Adipose tissue (tissue), 3 donors: Measurements from ENCODE around the gene CACNA2D3. TPM values are rescaled to one million over a fixed set of nuclear protein-coding genes. Genes with fewer than 3 reads are reported as not detected.
A peak's percentile ranks its signal among the peaks of the same experiment; 100 is the strongest.

Source experiments
- H3K27ac ChIP-seq: one replicate; pipeline ENCODE4 v1.5.1; 2013; ENCODE audit warnings: low read depth, low read length
- WGBS, 3 donors: extraction: QIAGEN DNeasy Blood & Tissue Kit; methylation state at CpG; one replicate each; pipeline ENCODE4 v1.1.7; 2013; 5-methylcytosine and 5-hydroxymethylcytosine counted together
- polyA plus RNA-seq, 3 donors: library from polyadenylated mRNA; stranded (reverse); fragments of 200-250 nt; gene quantifications; one replicate each; pipeline ENCODE4 v1.2.3, GENCODE V29; 2013
- donor health status: healthy with polysubstance abuse.
- donor health status: Bipolar disorder and iron deficiency.
- donor health status: healthy.

CACNA2D3 gene
- polyA plus RNA-seq, 3 donors: 0.08 to 3.0 (median 0.30) TPM

GRCh38 chr3:54863366-54863765, 741.0 kb downstream of the CACNA2D3 start:
- WGBS, 3 donors: 57 to 68% (median 65%) methylated on average over 8 of the region's 8 CpGs

DNA sequence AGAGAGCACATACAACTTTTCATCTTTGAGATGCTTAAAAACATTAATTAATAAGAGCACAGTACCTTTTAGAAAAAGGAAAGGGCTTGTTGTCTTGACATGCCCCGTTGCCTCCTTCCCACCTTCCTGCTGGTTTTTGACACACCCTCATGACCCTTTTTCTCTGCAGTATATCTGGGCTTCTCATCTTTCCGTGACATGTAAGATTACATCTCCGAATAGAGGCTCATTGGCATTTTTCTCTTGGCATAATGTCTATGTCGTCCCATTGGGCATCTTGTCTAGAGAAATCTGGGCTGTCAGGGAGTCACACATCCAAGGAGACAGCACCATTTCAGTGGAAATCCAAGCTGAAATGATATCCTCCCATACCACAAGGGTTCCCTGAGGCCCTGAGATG, 741.4 kb downstream of the CACNA2D3 start:
- WGBS, 3 donors: 80 to 85% (median 81%) methylated on average over 4 of the region's 4 CpGs
- no peak overlapping the region for H3K27ac ChIP-seq

More at GRCh38 chr3:54863366-54863765, 741.0 kb downstream of the CACNA2D3 start:
- no peak overlapping the region for H3K27ac ChIP-seq

- H3K27ac ChIP-seq: no peak overlapping the region
- 50 to 75% (median 72%) methylated on average over 4 of the region's 4 CpGs for WGBS, 3 donors
Measured at GRCh38 chr3:54865316-54865715, 743.0 kb downstream of the CACNA2D3 start.

- H3K27ac ChIP-seq: no peak overlapping the region
- 74 to 84% (median 78%) methylated on average over 4 of the region's 4 CpGs for WGBS, 3 donors
Measured at GRCh38 chr3:54866251-54866650, 743.9 kb downstream of the CACNA2D3 start.

GRCh38 chr3:54870423-54870822, 748.1 kb downstream of the CACNA2D3 start:
- no peak overlapping the region for H3K27ac ChIP-seq
- WGBS, 3 donors: 37 to 45% (median 42%) methylated on average over 7 of the region's 7 CpGs

GRCh38 chr3:54871867-54872266, 749.5 kb downstream of the CACNA2D3 start:
- no peak overlapping the region for H3K27ac ChIP-seq
- 56 to 76% (median 70%) methylated on average over 4 of the region's 4 CpGs for WGBS, 3 donors

DNA sequence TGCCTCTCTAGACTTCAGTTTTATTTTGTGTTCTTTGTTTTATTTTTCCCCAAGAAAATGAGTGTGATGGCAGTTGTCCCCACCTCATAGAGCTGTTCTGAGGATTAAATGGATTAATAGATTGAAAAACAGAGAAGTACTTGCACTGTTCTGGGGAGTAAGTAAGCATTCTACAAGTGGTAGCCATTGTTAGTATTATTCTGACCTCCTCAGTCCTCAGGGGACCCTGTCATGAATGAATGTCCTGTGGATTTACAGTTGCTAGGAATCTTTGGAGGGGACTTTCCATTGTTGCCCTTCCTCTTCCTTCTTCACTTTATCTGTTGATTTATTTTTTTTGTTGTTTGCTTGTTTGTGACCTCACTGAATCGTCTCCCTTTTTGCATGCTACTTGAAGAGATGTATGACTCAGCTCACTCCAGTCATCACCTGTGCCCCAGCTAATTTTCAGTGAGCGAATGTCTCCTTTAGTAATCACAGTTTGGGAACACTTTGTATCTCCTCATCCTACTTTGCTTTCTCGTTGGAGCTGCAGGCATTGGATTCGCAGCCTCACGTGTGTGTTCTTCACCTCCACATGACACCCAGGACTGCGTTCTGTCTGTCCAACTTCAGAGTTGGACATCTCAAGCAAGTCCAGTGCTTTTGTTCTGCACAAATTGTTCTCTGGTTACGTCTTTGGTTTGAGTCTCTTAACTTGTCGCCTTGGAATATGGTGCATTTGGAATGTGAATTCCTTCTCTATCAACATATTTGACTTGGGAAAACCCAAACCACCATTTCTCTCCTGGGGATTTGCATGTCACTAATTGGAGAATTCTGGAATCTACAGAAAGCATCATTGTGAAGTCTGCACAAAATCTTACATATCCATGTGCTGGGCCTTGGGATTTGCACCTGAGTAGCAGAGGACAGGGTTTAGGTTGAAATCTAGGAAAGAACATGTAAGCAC, 751.0 kb downstream of the CACNA2D3 start:
- H3K27ac ChIP-seq: no peak overlapping the region
- 77 to 81% (median 80%) methylated on average over 8 of the region's 8 CpGs for WGBS, 3 donors

GRCh38 chr3:54874816-54875556, 752.6 kb downstream of the CACNA2D3 start:
- WGBS, 3 donors: 71 to 84% (median 81%) methylated on average over 7 of the region's 7 CpGs

GRCh38 chr3:54875596-54876268, 753.4 kb downstream of the CACNA2D3 start:
- 73 to 81% (median 79%) methylated on average over 8 of the region's 8 CpGs for WGBS, 3 donors
- H3K27ac ChIP-seq: no peak overlapping the region

More at GRCh38 chr3:54874816-54875556, 752.6 kb downstream of the CACNA2D3 start:
- no peak overlapping the region for H3K27ac ChIP-seq

DNA sequence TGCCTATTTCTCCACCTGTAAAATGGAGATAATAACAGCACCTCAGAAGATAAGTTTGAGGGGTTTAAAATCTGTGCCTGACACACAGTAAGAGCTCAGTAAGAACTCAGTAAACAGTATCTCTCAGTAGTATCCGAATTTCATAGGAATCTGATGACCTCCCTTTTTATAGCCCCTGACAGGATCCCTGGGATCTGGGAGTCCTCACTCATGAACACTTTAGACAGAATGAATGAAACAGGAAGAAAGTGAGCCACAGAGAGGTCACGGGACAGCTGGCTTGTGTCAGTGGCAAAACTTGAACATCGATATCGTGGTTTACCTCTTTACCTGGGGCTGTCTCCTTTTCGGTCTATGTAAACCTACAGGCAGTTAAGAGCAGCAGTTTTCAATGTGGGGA, 754.3 kb downstream of the CACNA2D3 start:
- no peak overlapping the region for H3K27ac ChIP-seq
- 72 to 83% (median 79%) methylated on average over 5 of the region's 5 CpGs for WGBS, 3 donors

DNA sequence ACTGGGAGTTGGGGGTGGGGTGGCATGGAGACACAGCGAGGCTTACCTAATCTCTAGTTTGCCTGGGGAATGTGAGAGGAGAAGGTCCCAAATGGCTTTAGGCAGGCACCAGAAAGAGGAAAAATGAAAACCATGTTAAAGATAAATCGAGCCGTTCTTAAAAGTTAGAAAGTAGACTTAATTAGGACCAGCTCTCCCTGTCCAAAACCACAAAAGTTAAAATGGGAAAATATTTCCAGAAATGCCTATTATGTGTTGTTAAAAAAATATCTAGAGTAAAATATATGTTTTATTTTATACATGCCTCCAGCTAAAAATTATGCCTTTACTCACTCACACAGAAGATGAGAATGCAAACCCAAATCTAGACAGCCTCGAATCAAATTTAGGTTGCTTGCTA, 755.4 kb downstream of the CACNA2D3 start:
- no peak overlapping the region for H3K27ac ChIP-seq
- 77 to 87% (median 80%) methylated on average over 4 of the region's 4 CpGs for WGBS, 3 donors

GRCh38 chr3:54878145-54878544, 755.8 kb downstream of the CACNA2D3 start:
- H3K27ac ChIP-seq: no peak overlapping the region
- WGBS, 3 donors: 53 to 65% (median 56%) methylated on average over 7 of the region's 7 CpGs

GRCh38 chr3:54882129-54882833, 759.9 kb downstream of the CACNA2D3 start:
- WGBS, 3 donors: 22 to 54% (median 42%) methylated on average over 3 of the region's 3 CpGs
- H3K27ac ChIP-seq: peak overlapping the region; percentile 26

- WGBS, 3 donors: 84 to 92% (median 87%) methylated on average over 9 of the region's 9 CpGs
- H3K27ac ChIP-seq: no peak overlapping the region
Measured at GRCh38 chr3:54888162-54888561, 765.8 kb downstream of the CACNA2D3 start.

- H3K27ac ChIP-seq: no peak overlapping the region
- 85 to 92% (median 90%) methylated on average over 1 of the region's 1 CpG for WGBS, 3 donors
Measured at GRCh38 chr3:54888873-54889272, 766.5 kb downstream of the CACNA2D3 start.

DNA sequence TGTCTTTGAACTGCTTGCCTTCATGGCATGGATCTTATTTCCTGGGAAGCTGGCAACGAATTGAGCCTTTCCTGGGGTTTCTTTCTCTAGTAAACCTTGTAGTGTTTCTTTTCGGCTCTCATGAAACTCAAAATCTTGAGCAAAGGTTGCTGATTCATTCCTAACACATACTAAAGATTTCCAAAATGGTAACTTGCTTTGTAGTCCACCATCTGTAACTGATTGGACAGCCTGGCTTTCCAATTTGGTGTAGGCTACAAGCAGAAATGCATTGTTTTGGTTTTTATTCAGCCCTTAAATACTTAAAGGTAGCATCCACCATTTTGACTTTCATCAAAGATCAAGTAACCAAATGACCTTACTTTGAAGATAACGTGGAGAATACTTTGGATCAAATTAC, 767.4 kb downstream of the CACNA2D3 start:
- 77 to 86% (median 86%) methylated on average over 3 of the region's 3 CpGs for WGBS, 3 donors

GRCh38 chr3:54891540-54891897, 769.2 kb downstream of the CACNA2D3 start:
- 16 to 30% (median 24%) methylated on average over 5 of the region's 5 CpGs for WGBS, 3 donors
- no peak overlapping the region for H3K27ac ChIP-seq

More for the DNA sequence above, 767.4 kb downstream of the CACNA2D3 start:
- no peak overlapping the region for H3K27ac ChIP-seq

GRCh38 chr3:54892168-54892567, 769.8 kb downstream of the CACNA2D3 start:
- H3K27ac ChIP-seq: no peak overlapping the region
- 38 to 98% (median 92%) methylated on average over 2 of the region's 2 CpGs for WGBS, 3 donors
